Measurements from ENCODE around the gene ADAD2.

GRCh38 chr16:84218176-84218823 lies 27.3 kb downstream of the ADAD2 start:
- TF ChIP-seq, protein P1, sequence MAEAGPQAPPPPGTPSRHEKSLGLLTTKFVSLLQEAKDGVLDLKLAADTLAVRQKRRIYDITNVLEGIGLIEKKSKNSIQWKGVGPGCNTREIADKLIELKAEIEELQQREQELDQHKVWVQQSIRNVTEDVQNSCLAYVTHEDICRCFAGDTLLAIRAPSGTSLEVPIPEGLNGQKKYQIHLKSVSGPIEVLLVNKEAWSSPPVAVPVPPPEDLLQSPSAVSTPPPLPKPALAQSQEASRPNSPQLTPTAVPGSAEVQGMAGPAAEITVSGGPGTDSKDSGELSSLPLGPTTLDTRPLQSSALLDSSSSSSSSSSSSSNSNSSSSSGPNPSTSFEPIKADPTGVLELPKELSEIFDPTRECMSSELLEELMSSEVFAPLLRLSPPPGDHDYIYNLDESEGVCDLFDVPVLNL (IDR thresholded peaks at IDR 0.05; ENCODE audit: low read depth, low read length) = no peak
- TF ChIP-seq RCOR1 (conservative IDR thresholded peaks at IDR 0.05; ENCODE audit: low read depth, low read length) = no peak
- TF ChIP-seq, protein P2, sequence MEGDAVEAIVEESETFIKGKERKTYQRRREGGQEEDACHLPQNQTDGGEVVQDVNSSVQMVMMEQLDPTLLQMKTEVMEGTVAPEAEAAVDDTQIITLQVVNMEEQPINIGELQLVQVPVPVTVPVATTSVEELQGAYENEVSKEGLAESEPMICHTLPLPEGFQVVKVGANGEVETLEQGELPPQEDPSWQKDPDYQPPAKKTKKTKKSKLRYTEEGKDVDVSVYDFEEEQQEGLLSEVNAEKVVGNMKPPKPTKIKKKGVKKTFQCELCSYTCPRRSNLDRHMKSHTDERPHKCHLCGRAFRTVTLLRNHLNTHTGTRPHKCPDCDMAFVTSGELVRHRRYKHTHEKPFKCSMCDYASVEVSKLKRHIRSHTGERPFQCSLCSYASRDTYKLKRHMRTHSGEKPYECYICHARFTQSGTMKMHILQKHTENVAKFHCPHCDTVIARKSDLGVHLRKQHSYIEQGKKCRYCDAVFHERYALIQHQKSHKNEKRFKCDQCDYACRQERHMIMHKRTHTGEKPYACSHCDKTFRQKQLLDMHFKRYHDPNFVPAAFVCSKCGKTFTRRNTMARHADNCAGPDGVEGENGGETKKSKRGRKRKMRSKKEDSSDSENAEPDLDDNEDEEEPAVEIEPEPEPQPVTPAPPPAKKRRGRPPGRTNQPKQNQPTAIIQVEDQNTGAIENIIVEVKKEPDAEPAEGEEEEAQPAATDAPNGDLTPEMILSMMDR (IDR thresholded peaks at IDR 0.05 in 2 of 3, conservative IDR thresholded peaks at IDR 0.05 in 1 of 3; ENCODE audit: control insufficient read depth in 2 of 3, extremely low read depth in 1 of 3, insufficient read depth in 1 of 3, low read depth in 3 of 3, low read length in 3 of 3) = no peak
- TF ChIP-seq TCF12 (IDR thresholded peaks at IDR 0.05; ENCODE audit: low read depth, low read length) = no peak
- TF ChIP-seq POLR2A (IDR thresholded peaks at IDR 0.05; ENCODE audit: low read depth, low read length) = no peak
- no peak for TF ChIP-seq MXI1 (IDR thresholded peaks at IDR 0.05; ENCODE audit: low read depth, low read length)
- TF ChIP-seq RAD21 (IDR thresholded peaks at IDR 0.05; ENCODE audit: insufficient read depth, low read depth, low read length) = no peak

Data from GM12878 (cell line).